GM13977 (cell line): ENCODE measurements around the gene STK32B.

Source experiments
- DNase-seq: peaks from one replicate; pipeline ENCODE4 v3.0.0; 2012; ENCODE audit warnings: low spot score
- in situ Hi-C: fragments of 300-500 bp; cut with MboI; formaldehyde crosslinking; loops from one replicate; pipeline ENCODE4 v1.12.0; 2022; ENCODE audit warnings: low sequenced_read_pairs, low pct_unique_long_range_greater_than_20kb, mixed read lengths, inconsistent platforms; ENCODE audit not compliant: unreplicated experiment
- TF ChIP-seq, protein P1 (sequence below): IDR thresholded peaks from 2 replicates; pipeline ENCODE4 v1.5.1; 2012; ENCODE audit warnings: mild to moderate bottlenecking, control low read depth; ENCODE audit not compliant: insufficient read depth; ENCODE audit errors: extremely low read depth, missing control alignments

The STK32B gene

DNA sequence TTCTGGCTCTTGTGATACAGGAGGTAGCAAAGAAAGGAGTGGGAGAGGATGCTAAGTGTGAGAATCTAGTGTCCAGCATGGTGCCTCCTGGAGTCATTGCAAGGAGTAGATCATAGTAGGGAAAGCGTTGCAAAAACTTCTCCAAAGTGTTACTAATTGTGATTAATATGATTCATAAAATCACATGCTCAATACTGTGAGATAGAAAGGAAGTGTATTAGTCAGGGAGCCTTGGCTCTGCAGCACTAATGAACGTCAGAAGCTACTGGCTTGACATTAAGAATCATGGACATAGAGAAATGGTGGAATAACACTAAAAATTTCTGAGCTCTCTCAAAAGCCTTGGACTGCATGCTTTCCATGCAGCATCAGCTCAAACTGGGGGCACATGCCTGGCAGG lies 358.0 kb downstream of the STK32B start:
- TF ChIP-seq, protein P1, sequence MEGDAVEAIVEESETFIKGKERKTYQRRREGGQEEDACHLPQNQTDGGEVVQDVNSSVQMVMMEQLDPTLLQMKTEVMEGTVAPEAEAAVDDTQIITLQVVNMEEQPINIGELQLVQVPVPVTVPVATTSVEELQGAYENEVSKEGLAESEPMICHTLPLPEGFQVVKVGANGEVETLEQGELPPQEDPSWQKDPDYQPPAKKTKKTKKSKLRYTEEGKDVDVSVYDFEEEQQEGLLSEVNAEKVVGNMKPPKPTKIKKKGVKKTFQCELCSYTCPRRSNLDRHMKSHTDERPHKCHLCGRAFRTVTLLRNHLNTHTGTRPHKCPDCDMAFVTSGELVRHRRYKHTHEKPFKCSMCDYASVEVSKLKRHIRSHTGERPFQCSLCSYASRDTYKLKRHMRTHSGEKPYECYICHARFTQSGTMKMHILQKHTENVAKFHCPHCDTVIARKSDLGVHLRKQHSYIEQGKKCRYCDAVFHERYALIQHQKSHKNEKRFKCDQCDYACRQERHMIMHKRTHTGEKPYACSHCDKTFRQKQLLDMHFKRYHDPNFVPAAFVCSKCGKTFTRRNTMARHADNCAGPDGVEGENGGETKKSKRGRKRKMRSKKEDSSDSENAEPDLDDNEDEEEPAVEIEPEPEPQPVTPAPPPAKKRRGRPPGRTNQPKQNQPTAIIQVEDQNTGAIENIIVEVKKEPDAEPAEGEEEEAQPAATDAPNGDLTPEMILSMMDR: no peak
- in situ Hi-C loops: no loop called here
- no peak for DNase-seq

DNA sequence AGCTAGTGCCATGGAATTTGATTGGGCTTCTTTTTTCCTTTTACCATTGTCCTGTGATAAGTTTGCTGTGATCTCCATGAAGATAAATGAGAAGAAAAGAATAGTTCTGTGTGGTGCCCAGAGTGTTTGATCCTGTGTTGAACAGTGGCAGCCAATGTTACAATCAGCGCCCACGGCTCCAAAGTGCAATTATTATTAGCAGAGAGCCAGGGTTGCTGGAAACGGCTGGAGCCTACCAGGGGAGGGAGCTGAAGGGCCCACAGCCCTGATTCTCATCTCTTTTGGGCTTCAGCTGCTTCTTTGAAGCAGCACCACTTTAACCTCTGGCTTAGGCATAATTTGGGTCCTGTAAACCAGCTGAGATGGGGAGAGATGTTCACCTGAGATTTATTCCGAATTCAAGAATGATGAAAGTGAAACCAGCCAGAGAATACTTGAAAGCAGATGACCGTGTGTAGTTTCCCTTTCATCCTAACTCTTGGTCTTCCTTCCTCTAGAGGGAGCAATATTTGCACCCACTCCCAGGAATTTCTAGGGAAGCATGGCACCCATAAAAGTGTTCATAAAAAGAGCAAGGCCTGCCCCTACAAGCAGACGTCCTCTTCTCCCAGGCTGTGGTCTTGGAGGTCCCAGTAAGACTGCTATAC lies 358.8 kb downstream of the STK32B start:
- in situ Hi-C loops: no loop called here
- TF ChIP-seq, protein P1: no peak
- DNase-seq: no peak

DNA sequence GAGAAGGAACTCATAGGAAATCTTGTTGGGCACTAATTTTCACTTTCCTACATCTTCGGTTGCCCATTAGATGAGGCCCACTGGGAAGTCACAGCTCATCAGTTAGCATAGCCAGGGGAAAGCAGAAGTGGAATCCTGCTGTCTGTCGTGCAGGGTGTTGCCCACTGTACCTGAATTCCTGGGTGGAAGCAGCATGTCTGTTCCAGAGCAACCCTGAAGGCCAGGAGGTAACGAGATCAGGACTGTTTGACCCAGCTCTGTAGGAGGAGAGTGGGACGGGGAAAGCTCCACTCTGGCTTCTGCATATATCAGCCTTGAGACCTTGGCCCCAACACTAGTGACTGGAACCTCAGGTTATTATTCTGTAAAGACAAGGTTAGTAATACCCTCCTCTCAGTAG lies 361.0 kb downstream of the STK32B start:
- TF ChIP-seq, protein P1: no peak
- in situ Hi-C loops: no loop called here
- no peak for DNase-seq

DNA sequence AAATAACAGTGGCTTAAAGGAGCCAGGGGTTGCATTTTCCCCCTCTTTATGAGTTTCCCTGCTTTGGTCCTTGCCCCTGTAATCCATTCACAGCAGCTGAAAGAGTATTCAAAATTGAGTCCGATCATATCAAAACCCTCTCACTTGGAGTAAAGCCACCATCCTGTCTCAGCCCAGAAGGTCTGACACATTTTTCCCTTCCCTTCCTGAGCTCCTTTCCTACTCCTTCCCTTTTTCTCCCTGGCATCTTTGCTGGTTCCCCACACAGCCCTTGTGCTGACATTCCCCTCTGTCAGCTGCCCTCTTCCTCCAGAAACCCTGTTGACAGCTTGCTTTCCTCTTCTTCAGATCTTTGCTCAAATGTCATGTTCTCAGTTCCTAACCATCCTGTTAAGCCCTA lies 361.5 kb downstream of the STK32B start:
- no peak for DNase-seq
- in situ Hi-C loops: no loop called here
- TF ChIP-seq, protein P1: no peak

DNA sequence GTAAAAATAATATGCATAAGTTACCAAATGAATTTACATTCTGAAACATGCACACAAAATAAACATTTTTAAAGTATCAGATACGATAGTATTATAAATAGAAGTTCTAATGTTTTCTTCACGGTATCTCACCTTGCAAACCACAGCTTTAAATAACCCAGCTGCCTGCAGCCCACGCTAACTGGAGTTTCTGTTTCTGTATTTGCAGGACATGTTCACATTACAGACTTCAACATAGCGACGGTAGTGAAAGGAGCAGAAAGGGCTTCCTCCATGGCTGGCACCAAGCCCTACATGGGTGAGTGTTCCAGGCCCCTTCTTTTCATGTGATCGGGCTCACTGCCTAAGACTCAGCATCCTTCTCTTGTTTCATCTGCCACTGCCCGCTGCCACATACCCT lies 365.4 kb downstream of the STK32B start:
- TF ChIP-seq, protein P1: no peak
- in situ Hi-C loops: no loop called here
- DNase-seq: no peak

DNA sequence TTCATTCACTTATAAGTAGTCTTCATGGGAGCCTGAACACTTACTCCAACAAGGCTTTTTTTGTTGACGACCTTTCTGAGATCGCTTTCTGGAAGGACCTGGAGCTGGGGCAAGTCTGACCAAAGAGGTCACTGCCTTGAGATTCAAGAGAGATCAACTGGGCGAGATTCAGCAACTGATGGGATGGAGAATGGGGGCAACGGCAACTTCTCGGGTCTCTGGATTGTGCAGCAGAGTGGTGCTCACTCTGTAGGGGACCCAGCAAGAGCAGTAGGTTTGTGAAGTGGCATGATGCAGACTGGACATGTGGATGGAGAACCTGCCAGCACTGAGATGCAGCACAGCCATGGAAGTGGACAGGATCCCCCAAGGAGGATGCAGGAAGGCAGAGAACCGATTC lies 369.0 kb downstream of the STK32B start:
- DNase-seq: no peak
- in situ Hi-C loops: no loop called here
- TF ChIP-seq, protein P1: no peak
